GM12801 (cell line): ENCODE data around the gene RPLP2.

Experiments used
- TF ChIP-seq, protein P1 (sequence below): IDR thresholded peaks from one replicate; pipeline ENCODE4 v1.5.1; 2011; ENCODE audit warnings: control low read depth; ENCODE audit not compliant: insufficient read length; ENCODE audit errors: extremely low read depth

RPLP2 gene

DNA sequence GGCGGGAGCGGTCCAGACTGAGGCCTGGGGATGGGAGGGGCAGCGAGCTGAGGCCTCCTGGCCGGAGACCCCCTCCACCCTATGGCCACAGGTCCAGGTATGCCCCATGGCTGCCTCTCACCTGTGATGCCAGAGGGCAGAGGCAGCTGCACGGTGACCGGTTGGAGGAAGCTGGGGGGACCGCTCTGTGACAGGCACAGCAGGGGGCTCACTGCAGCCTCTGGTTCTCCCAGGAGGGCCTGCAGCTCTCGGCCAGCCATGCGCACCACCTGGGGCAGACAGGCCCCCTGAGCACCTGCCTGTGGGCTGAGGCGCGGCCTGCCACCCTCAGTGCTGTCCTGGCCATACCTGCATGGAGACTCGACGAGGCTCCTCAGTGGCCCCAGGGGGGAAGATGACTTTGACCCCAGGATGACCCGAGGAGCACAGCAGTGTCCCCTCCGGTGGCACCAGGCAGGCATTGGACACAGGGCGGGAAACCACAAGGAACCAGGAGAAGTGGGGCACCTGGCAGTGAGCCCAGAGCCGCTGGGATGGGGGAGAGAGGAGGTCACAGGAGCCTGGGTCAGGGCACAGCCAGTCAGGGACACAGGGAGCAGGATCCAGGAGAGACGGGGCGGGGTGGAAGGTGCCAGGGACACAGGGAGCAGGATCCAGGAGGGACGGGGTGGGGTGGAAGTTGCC, 8.5 kb upstream of the RPLP2 start:
- TF ChIP-seq, protein P1, sequence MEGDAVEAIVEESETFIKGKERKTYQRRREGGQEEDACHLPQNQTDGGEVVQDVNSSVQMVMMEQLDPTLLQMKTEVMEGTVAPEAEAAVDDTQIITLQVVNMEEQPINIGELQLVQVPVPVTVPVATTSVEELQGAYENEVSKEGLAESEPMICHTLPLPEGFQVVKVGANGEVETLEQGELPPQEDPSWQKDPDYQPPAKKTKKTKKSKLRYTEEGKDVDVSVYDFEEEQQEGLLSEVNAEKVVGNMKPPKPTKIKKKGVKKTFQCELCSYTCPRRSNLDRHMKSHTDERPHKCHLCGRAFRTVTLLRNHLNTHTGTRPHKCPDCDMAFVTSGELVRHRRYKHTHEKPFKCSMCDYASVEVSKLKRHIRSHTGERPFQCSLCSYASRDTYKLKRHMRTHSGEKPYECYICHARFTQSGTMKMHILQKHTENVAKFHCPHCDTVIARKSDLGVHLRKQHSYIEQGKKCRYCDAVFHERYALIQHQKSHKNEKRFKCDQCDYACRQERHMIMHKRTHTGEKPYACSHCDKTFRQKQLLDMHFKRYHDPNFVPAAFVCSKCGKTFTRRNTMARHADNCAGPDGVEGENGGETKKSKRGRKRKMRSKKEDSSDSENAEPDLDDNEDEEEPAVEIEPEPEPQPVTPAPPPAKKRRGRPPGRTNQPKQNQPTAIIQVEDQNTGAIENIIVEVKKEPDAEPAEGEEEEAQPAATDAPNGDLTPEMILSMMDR: no peak

DNA sequence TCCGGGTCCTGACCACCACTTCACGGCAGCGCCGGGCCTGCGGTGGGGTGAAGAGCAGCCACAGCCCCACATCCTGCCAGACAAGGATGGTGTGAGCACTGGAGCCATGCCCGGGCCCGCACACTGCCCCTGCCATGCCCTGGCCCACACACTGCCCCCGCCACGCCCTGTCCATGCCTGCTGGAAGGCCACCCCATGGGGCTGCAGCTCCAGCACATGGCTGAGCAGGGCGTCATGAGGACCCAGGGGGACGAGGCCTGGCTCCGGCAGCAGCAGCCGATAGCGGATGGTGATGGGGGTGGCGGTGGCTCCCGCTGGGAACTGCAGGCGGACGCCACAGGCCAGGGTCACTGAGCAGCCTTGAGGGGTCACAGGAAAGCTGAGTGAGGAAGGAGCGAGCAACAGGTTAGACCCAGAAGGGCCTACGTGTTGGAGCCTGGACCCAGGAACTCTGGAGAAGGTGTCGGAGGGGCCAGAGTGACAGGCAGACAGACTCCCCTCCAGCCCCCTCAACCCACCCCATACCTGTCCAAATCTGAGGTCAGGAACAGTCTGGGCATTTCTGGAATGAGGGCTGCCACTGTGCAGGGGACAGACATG, 7.6 kb upstream of the RPLP2 start:
- TF ChIP-seq, protein P1: no peak

DNA sequence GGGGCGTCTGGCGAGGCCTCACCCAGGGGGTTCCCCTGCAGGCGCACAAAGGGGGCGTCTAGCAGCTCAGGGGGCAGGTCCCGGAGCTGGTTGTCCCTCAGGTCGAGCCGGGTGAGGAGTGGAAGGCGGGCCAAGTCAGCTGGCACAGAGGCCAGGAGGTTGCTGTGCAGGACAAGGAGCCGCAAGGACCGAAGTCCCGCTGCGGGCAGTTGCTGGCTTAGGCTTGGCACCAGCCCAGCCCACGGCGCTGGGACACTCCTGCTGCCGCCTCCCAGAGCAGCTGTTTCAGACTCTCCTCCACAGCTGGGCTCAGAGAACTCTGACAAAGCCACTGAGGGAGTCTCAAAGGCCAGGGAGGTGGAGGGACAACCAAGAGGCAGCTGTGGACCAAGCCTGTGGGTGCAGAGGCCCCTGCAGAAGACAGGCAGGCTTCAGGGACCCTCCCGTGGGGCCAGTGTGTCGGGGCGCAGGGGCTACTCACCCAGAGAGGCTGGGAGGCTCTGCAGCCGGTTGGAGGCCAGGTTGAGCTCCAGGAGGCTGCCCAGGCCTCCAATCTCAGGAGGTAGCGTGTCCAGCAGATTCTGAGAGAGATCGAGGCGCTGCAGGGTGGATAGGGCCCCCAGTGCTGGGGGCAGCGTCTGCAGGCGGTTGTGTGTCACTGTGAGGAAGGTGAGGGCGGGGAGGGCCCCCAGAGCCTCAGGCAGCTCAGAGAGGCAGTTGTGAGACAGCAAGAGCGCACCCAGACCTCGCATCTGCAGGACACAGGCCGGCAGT, 6.9 kb upstream of the RPLP2 start:
- TF ChIP-seq, protein P1: no peak

DNA sequence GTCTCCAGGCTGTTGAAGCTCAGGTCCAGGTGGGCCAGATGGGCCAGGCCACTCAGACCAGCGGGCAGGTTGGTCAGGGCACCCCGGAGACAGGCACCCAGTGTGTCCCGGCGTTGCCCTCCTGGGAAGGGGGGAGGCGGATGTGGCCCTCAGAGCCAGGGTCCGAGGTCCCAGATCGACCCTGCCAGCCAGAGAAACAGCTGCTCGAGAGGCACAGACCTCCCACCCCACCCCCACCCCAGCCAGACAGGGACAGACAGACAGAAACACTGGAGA, 6.4 kb upstream of the RPLP2 start:
- TF ChIP-seq, protein P1: no peak

DNA sequence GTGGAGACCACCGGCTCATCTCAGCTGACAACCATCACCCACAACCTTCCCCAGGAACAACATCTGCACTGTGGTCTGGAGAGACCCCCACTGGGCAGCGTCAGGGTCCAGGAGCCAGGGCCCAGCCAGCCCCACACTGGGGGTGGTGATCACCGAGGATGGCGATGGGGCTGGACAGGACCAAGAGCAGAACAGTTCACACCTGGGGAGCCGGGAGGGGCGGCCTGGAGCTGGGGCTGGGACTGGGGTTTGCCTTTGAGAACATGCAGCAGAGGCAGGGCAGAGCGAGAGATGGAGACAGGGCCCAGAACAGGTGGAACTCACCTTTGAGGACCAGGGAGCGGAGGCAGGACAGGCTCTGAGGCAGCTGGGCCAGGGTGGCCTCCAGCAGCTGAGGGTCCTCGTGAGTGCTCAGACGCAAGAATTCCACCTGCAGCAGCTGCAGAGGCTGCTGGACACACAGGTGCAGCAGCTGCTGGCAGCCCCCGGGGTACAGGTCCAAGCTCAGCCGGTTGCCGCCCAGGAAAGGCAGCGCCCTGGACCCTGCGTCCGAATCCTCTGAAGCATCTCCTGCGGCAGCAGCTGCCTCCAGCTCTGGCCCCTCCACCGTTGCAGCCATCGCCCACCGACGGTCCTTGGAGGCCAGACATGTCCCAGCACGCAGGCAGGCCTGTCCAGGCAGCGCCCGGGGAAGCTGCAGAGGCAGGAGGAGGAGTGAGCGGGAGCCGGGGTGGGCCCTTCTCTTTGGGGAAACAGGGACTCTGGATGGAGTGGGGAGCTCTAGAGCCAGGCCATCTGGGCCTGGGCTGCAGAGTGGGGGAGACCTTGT, 5.8 kb upstream of the RPLP2 start:
- TF ChIP-seq, protein P1: no peak

DNA sequence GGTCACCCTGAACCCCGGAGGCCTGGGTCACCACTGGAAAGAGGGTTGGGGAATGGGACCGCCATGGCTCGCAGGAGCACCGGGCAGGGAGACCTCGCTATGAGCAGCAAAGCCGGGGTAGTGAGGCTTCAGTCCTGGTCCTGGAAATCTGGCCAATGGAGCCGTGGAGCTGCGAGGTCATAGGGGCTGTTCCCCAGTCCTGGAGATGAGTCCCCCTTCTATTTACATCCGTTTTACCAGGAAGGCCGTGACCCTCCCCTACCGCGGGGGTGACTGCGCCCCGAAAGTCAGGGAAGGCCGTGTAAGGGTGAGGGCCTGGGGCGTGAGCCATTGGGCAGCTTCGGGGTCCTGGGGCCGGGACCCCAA, 5.2 kb upstream of the RPLP2 start:
- TF ChIP-seq, protein P1: no peak
